Activated CD4-positive, alpha-beta T cell treated with anti-CD3 and anti-CD28 coated beads for 36 hours (primary cell): Measurements from ENCODE around the gene REC8. TPM values are rescaled to one million over a fixed set of nuclear protein-coding genes. Genes with fewer than 3 reads are reported as not detected.
A peak's percentile ranks its signal among the peaks of the same experiment; 100 is the strongest.

ENCODE experiments used
- ATAC-seq: fragments of 200-7000 bp; cut with Tn5 transposase; one replicate; pipeline ENCODE4 v1.10.0; 2021; ENCODE audit warnings: mild to moderate bottlenecking, moderate library complexity
- CTCF ChIA-PET: fragments of 350-600 bp; sonication (Branson Sonifier 250); formaldehyde crosslinking; loops from one replicate; lab custom pipeline; 2021; ENCODE audit warnings: antibody characterized with exemption; lab: Charles Lee
- POLR2A ChIA-PET: fragments of 350-600 bp; sonication (Branson Sonifier 250); formaldehyde crosslinking; loops from one replicate; lab custom pipeline; 2021; ENCODE audit warnings: antibody characterized with exemption, inconsistent platforms; lab: Charles Lee
- DNase-seq: peaks from one replicate; pipeline ENCODE4 v3.0.0-alpha.2; 2020
- H3K27ac Mint-ChIP-seq: one replicate; pipeline ENCODE4 v1.8.0; 2021; ENCODE audit warnings: mixed read lengths
- H3K27me3 Mint-ChIP-seq: one replicate; pipeline ENCODE4 v1.8.0; 2021; ENCODE audit warnings: mixed read lengths
- H3K36me3 Mint-ChIP-seq: one replicate; pipeline ENCODE4 v1.8.0; 2021; ENCODE audit warnings: low read depth, mixed read lengths
- H3K4me1 Mint-ChIP-seq: one replicate; pipeline ENCODE4 v1.8.0; 2021; ENCODE audit warnings: mixed read lengths
- H3K4me3 Mint-ChIP-seq: one replicate; pipeline ENCODE4 v1.8.0; 2021; ENCODE audit warnings: mild to moderate bottlenecking, moderate library complexity, mixed read lengths
- H3K9me3 Mint-ChIP-seq: one replicate; pipeline ENCODE4 v1.8.0; 2021; ENCODE audit warnings: low read depth, mixed read lengths
- intact Hi-C, 2 experiments: fragments of 100-400 bp; cut with DNase I in 1 of 2; cut with micrococcal nuclease in 1 of 2; formaldehyde crosslinking; loops; one replicate each; pipeline versions ENCODE4 v1.14.2 to v1.15.1; 2022 to 2024; cut with DNase I, micrococcal nuclease
- total RNA-seq, 2 experiments: library from RNA; stranded (reverse); gene quantifications; one replicate each; pipeline ENCODE4 v1.2.3, GENCODE V29; 2021

The REC8 gene
- total RNA-seq, 2 experiments from 2014 or later, result 25.6 to 27.7 TPM

GRCh38 chr14:24204163-24205146 is 32.6 kb downstream of the REC8 start:
- no peak for DNase-seq
- H3K9me3 Mint-ChIP-seq, result peaks cover 14% of the 10 kb centered on the region
- H3K27ac Mint-ChIP-seq, result no peak overlapping the region
- POLR2A ChIA-PET, result no interaction called here
- H3K4me3 Mint-ChIP-seq, result no peak overlapping the region
- peaks cover 83% of the 10 kb centered on the region for H3K36me3 Mint-ChIP-seq
- peaks cover 17% of the 10 kb centered on the region for H3K4me1 Mint-ChIP-seq
- CTCF ChIA-PET, result interaction anchor here (0.6 to 1.3 kb wide), 4 partner anchors 15 to 67 kb away, joined by 3 read pairs; partner anchors contain the start of genes IPO4 and RABGGTA
- ATAC-seq, result no peak
- no peaks in the 10 kb centered on the region for H3K27me3 Mint-ChIP-seq
- intact Hi-C loops, result no loop called here

- H3K27ac Mint-ChIP-seq, result peak overlapping the region; percentile 16
- peaks cover 11% of the 10 kb centered on the region for H3K9me3 Mint-ChIP-seq
- peaks cover 25% of the 10 kb centered on the region for H3K4me1 Mint-ChIP-seq
- DNase-seq (no peak), ATAC-seq (no peak)
- ChIA-PET POLR2A (no interaction called here), CTCF (interaction anchor here (0.6 to 1.3 kb wide), 5 partner anchors 9 to 93 kb away, joined by 3 read pairs; partner anchors contain the start of genes DHRS1, IPO4, MDP1 and NOP9)
- no peak overlapping the region for H3K4me3 Mint-ChIP-seq
- peaks cover 82% of the 10 kb centered on the region for H3K36me3 Mint-ChIP-seq
- intact Hi-C loops, result no loop called here
- no peaks in the 10 kb centered on the region for H3K27me3 Mint-ChIP-seq
Observed at GRCh38 chr14:24206260-24207103, 34.6 kb downstream of the REC8 start.

GRCh38 chr14:24207104-24207551 is 35.2 kb downstream of the REC8 start:
- Mint-ChIP-seq H3K4me3 (no peak overlapping the region), H3K27ac (peak overlapping the region; percentile 13), H3K4me1 (peaks cover 30% of the 10 kb centered on the region), H3K36me3 (peaks cover 80% of the 10 kb centered on the region), H3K9me3 (peaks cover 7% of the 10 kb centered on the region), H3K27me3 (no peaks in the 10 kb centered on the region)
- CTCF ChIA-PET, result interaction anchor here (0.5 to 0.8 kb wide), 5 partner anchors 9 to 102 kb away, joined by 3 read pairs; partner anchors contain the start of genes DHRS1, MDP1 and NOP9
- POLR2A ChIA-PET, result no interaction called here
- no peak for ATAC-seq
- DNase-seq, result no peak
- intact Hi-C loops, result no loop called here

- Mint-ChIP-seq H3K27ac (no peak overlapping the region), H3K4me3 (no peak overlapping the region), H3K36me3 (peaks cover 78% of the 10 kb centered on the region), H3K9me3 (peaks cover 6% of the 10 kb centered on the region), H3K27me3 (no peaks in the 10 kb centered on the region), H3K4me1 (peaks cover 33% of the 10 kb centered on the region)
- intact Hi-C loops, result no loop called here
- CTCF ChIA-PET, result interaction anchor here (0.5 to 1.4 kb wide), 5 partner anchors 8 to 101 kb away, joined by 3 read pairs; partner anchors contain the start of genes DHRS1, MDP1 and NOP9
- DNase-seq (no peak), ATAC-seq (no peak)
- POLR2A ChIA-PET, result no interaction called here
Observed at GRCh38 chr14:24207625-24208024, 35.7 kb downstream of the REC8 start.

- Mint-ChIP-seq H3K36me3 (peaks cover 60% of the 10 kb centered on the region), H3K4me3 (peak overlapping the region; percentile 94), H3K27me3 (no peaks in the 10 kb centered on the region), H3K27ac (peak overlapping the region; percentile 83), H3K4me1 (peaks cover 55% of the 10 kb centered on the region), H3K9me3 (no peaks in the 10 kb centered on the region)
- ChIA-PET CTCF (interaction anchor here (1.0 to 1.3 kb wide), 2 partner anchors 16 to 27 kb away, joined by 3 to 4 read pairs; partner anchors contain the start of gene TM9SF1), POLR2A (interaction anchor here (0.8 kb wide), 1 partner anchor 49 kb away, joined by 3 read pairs; no protein-coding TSS in a partner anchor)
- DNase-seq (no peak), ATAC-seq (no peak)
- intact Hi-C loops, result no loop called here
Observed at GRCh38 chr14:24211311-24211710, 39.4 kb downstream of the REC8 start.

- CTCF ChIA-PET, result interaction anchor here (0.6 to 3.8 kb wide), 14 partner anchors 15 to 223 kb away, joined by 3 to 44 read pairs (median 7); partner anchors contain the start of genes CIDEB, DHRS1, IPO4 and LTB4R
- POLR2A ChIA-PET, result interaction anchor here (0.5 to 2.3 kb wide), 17 partner anchors 13 to 1342 kb away, joined by 3 to 18 read pairs (median 4); partner anchors contain the start of genes DCAF11, EMC9, GMPR2 and IPO4
- Mint-ChIP-seq H3K4me3 (peak within 1 kb of the TSS; percentile 94), H3K9me3 (no peaks in the 10 kb centered on the region), H3K27ac (peak within 1 kb of the TSS; percentile 95), H3K36me3 (peaks cover 50% of the 10 kb centered on the region), H3K4me1 (peaks cover 50% of the 10 kb centered on the region), H3K27me3 (no peaks in the 10 kb centered on the region)
- intact Hi-C loops, result loop anchor here (1.0 to 2.0 kb wide), 14 partner anchors 18 to 229 kb away; partner anchors contain the start of genes DHRS1 (in 2 of the 2), GMPR2 (in 2 of the 2), NEDD8 (in 2 of the 2) and NOP9 (in 2 of the 2)
- ATAC-seq (peak; percentile 82), DNase-seq (peak; percentile 99)
Observed at GRCh38 chr14:24212924-24213865, 41.3 kb downstream of the REC8 start, which contains the start of gene CHMP4A. TSS of gene CHMP4A (minus strand) at chr14:24213488. CDS start at chr14:24213439, 49 bp downstream.

- ChIA-PET POLR2A (interaction anchor here (0.5 to 2.3 kb wide), 14 partner anchors 12 to 1343 kb away, joined by 3 to 18 read pairs (median 4); partner anchors contain the start of genes DCAF11, GMPR2, IPO4 and IRF9), CTCF (interaction anchor here (0.5 to 3.8 kb wide), 17 partner anchors 14 to 202 kb away, joined by 3 to 44 read pairs (median 6); partner anchors contain the start of genes CIDEB, DHRS1, IPO4 and LTB4R)
- ATAC-seq, result no peak
- DNase-seq, result no peak
- H3K4me3 Mint-ChIP-seq, result peak overlapping the region; percentile 94
- H3K4me1 Mint-ChIP-seq, result peaks cover 50% of the 10 kb centered on the region
- H3K9me3 Mint-ChIP-seq, result no peaks in the 10 kb centered on the region
- intact Hi-C loops, result loop anchor here (1.0 to 2.0 kb wide), 14 partner anchors 18 to 228 kb away; partner anchors contain the start of genes DHRS1 (in 2 of the 2), GMPR2 (in 2 of the 2), NEDD8 (in 2 of the 2) and NOP9 (in 2 of the 2)
- H3K27ac Mint-ChIP-seq, result peak overlapping the region; percentile 95
- H3K36me3 Mint-ChIP-seq, result peaks cover 47% of the 10 kb centered on the region
- H3K27me3 Mint-ChIP-seq, result no peaks in the 10 kb centered on the region
Observed at GRCh38 chr14:24213866-24214662, 42.2 kb downstream of the REC8 start.

GRCh38 chr14:24215495-24216344 is 43.8 kb downstream of the REC8 start, which contains the start of gene MDP1:
TSS of gene MDP1 (minus strand) at chr14:24216066. CDS start at chr14:24215955, 111 bp downstream.
- CTCF ChIA-PET, result interaction anchor here (0.6 to 3.8 kb wide), 27 partner anchors 9 to 410 kb away, joined by 3 to 44 read pairs (median 4); partner anchors contain the start of genes CBLN3, CIDEB, DHRS1 and KHNYN
- Mint-ChIP-seq H3K4me3 (peak within 1 kb of the TSS; percentile 92), H3K36me3 (peaks cover 33% of the 10 kb centered on the region), H3K4me1 (peaks cover 44% of the 10 kb centered on the region), H3K27me3 (no peaks in the 10 kb centered on the region), H3K27ac (peak within 1 kb of the TSS; percentile 95), H3K9me3 (no peaks in the 10 kb centered on the region)
- intact Hi-C loops, result loop anchor here (1.0 to 5.0 kb wide), 5 partner anchors 82 to 227 kb away; partner anchors contain the start of genes CBLN3 (in 1 of the 2), KHNYN (in 1 of the 2) and SDR39U1 (in 1 of the 2)
- ATAC-seq (peak; percentile 76), DNase-seq (peak; percentile 93)
- POLR2A ChIA-PET, result interaction anchor here (0.5 to 1.2 kb wide), 4 partner anchors 26 to 121 kb away, joined by 3 to 6 read pairs (median 3); partner anchors contain the start of genes IRF9 and TINF2
